HepG2 (cell line): ENCODE data around the gene MMP17. TPM values are rescaled to one million over a fixed set of nuclear protein-coding genes. Genes with fewer than 3 reads are reported as not detected.

Experiments
- BRF2 ChIP-seq: sonication (generic); formaldehyde crosslinking; IDR thresholded peaks from 2 replicates; pipeline ENCODE4 v1.8.1; 2022; ENCODE audit warnings: mild to moderate bottlenecking, missing genetic modification reagents
- CCDC6 ChIP-seq: sonication (generic); formaldehyde crosslinking; IDR thresholded peaks from 2 replicates; pipeline ENCODE4 v1.8.1; 2022; ENCODE audit warnings: mild to moderate bottlenecking, missing genetic modification reagents, moderate library complexity
- FUBP1 ChIP-seq: sonication (generic); formaldehyde crosslinking; IDR thresholded peaks from 2 replicates; pipeline ENCODE4 v1.5.1; 2020; ENCODE audit warnings: missing genetic modification reagents, mild to moderate bottlenecking, borderline replicate concordance
- MBNL3 ChIP-seq: fragments of 250-450 bp; sonication (Bioruptor Pico); conservative IDR thresholded peaks from 2 replicates; pipeline ENCODE4 v1.8.0; 2022; ENCODE audit warnings: mild to moderate bottlenecking, inconsistent platforms
- UBTF ChIP-seq: sonication (generic); formaldehyde crosslinking; IDR thresholded peaks from 2 replicates; pipeline ENCODE4 v1.4.0; 2020; ENCODE audit warnings: mild to moderate bottlenecking, missing genetic modification reagents
- ZNF382 ChIP-seq: sonication (generic); formaldehyde crosslinking; IDR thresholded peaks from 2 replicates; pipeline ENCODE4 v1.5.0; 2020; ENCODE audit warnings: missing genetic modification reagents, mild to moderate bottlenecking, borderline replicate concordance
- ZNF547 ChIP-seq: sonication (generic); formaldehyde crosslinking; IDR thresholded peaks from 2 replicates; pipeline ENCODE4 v1.5.1; 2020; ENCODE audit warnings: mild to moderate bottlenecking, missing genetic modification reagents
- ZNF607 ChIP-seq: sonication (generic); formaldehyde crosslinking; IDR thresholded peaks from 2 replicates; pipeline ENCODE4 v1.5.1; 2020; ENCODE audit warnings: missing genetic modification reagents, mild to moderate bottlenecking, borderline replicate concordance
- ZNF772 ChIP-seq: sonication (generic); formaldehyde crosslinking; IDR thresholded peaks from 2 replicates; pipeline ENCODE4 v1.5.0; 2020; ENCODE audit warnings: mild to moderate bottlenecking, missing genetic modification reagents
- polyA plus RNA-seq, 8 experiments: library from polyadenylated mRNA; depleted of rRNA in 3 of 8; stranded (reverse) in 7 of 8; unstranded in 1 of 8; fragments of >200 nt; fragmentation: Illumina TruSeq in 4 of 8; extraction: Trizol in 4 of 8; gene quantifications; 2 replicates each; pipeline versions ENCODE4 v1.2.1 to v1.2.3, GENCODE V29; 2011 to 2016; ENCODE audit warnings: low read depth in 4 of 8, missing spikeins in 1 of 8, mixed read lengths in 1 of 8; ENCODE audit not compliant: insufficient read depth in 1 of 8
- total RNA-seq, 5 experiments: library from RNA; depleted of rRNA; stranded (reverse); fragments of >200 nt; fragmentation: Illumina TruSeq; extraction: Trizol; gene quantifications; 2 replicates each; pipeline ENCODE4 v1.2.3, GENCODE V29; 2016; ENCODE audit warnings: low read depth in 1 of 5
- TF ChIP-seq, protein P1 (sequence below): sonication (generic); formaldehyde crosslinking; IDR thresholded peaks from 2 replicates; pipeline ENCODE4 v1.4.0; 2020; ENCODE audit warnings: missing genetic modification reagents, borderline replicate concordance
- TF ChIP-seq, protein P2 (sequence below): sonication (generic); formaldehyde crosslinking; IDR thresholded peaks from 2 replicates; pipeline ENCODE4 v1.4.0; 2020; ENCODE audit warnings: missing genetic modification reagents
- TF ChIP-seq, protein P3 (sequence below): sonication (generic); formaldehyde crosslinking; IDR thresholded peaks from 2 replicates; pipeline ENCODE4 v1.8.0; 2022; ENCODE audit warnings: mild to moderate bottlenecking, missing genetic modification reagents, borderline replicate concordance

The MMP17 gene
- total and polyA plus RNA-seq, 2 of the 13 experiments (the other 11 are each of a cell fraction or from before 2014, with no cell fraction given), result 0.55 to 0.80 TPM

GRCh38 chr12:131830335-131830913 is 2.2 kb downstream of the MMP17 start (continued):
- TF ChIP-seq MBNL3 (no peak), ZNF772 (CRISPR knock-in tag) (0 out of 2 replicates have a peak, but pooled peaks have one; percentile 43), ZNF607 (CRISPR knock-in tag) (peak; percentile 67; the same call in 1 of the 2 replicates), BRF2 (CRISPR knock-in tag) (no peak), UBTF (CRISPR knock-in tag) (peak; percentile 85), CCDC6 (CRISPR knock-in tag) (0 out of 2 replicates have a peak, but pooled peaks have one; percentile 43), ZNF547 (CRISPR knock-in tag) (peak; percentile 55; the same call in 1 of the 2 replicates), FUBP1 (CRISPR knock-in tag) (no peak), ZNF382 (CRISPR knock-in tag) (no peak)
- TF ChIP-seq, protein P1, sequence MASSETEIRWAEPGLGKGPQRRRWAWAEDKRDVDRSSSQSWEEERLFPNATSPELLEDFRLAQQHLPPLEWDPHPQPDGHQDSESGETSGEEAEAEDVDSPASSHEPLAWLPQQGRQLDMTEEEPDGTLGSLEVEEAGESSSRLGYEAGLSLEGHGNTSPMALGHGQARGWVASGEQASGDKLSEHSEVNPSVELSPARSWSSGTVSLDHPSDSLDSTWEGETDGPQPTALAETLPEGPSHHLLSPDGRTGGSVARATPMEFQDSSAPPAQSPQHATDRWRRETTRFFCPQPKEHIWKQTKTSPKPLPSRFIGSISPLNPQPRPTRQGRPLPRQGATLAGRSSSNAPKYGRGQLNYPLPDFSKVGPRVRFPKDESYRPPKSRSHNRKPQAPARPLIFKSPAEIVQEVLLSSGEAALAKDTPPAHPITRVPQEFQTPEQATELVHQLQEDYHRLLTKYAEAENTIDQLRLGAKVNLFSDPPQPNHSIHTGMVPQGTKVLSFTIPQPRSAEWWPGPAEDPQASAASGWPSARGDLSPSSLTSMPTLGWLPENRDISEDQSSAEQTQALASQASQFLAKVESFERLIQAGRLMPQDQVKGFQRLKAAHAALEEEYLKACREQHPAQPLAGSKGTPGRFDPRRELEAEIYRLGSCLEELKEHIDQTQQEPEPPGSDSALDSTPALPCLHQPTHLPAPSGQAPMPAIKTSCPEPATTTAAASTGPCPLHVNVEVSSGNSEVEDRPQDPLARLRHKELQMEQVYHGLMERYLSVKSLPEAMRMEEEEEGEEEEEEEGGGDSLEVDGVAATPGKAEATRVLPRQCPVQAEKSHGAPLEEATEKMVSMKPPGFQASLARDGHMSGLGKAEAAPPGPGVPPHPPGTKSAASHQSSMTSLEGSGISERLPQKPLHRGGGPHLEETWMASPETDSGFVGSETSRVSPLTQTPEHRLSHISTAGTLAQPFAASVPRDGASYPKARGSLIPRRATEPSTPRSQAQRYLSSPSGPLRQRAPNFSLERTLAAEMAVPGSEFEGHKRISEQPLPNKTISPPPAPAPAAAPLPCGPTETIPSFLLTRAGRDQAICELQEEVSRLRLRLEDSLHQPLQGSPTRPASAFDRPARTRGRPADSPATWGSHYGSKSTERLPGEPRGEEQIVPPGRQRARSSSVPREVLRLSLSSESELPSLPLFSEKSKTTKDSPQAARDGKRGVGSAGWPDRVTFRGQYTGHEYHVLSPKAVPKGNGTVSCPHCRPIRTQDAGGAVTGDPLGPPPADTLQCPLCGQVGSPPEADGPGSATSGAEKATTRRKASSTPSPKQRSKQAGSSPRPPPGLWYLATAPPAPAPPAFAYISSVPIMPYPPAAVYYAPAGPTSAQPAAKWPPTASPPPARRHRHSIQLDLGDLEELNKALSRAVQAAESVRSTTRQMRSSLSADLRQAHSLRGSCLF, result no peak
- TF ChIP-seq, protein P2, sequence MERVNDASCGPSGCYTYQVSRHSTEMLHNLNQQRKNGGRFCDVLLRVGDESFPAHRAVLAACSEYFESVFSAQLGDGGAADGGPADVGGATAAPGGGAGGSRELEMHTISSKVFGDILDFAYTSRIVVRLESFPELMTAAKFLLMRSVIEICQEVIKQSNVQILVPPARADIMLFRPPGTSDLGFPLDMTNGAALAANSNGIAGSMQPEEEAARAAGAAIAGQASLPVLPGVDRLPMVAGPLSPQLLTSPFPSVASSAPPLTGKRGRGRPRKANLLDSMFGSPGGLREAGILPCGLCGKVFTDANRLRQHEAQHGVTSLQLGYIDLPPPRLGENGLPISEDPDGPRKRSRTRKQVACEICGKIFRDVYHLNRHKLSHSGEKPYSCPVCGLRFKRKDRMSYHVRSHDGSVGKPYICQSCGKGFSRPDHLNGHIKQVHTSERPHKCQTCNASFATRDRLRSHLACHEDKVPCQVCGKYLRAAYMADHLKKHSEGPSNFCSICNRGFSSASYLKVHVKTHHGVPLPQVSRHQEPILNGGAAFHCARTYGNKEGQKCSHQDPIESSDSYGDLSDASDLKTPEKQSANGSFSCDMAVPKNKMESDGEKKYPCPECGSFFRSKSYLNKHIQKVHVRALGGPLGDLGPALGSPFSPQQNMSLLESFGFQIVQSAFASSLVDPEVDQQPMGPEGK (CRISPR knock-in tag), result peak; percentile 73
- TF ChIP-seq, protein P3, sequence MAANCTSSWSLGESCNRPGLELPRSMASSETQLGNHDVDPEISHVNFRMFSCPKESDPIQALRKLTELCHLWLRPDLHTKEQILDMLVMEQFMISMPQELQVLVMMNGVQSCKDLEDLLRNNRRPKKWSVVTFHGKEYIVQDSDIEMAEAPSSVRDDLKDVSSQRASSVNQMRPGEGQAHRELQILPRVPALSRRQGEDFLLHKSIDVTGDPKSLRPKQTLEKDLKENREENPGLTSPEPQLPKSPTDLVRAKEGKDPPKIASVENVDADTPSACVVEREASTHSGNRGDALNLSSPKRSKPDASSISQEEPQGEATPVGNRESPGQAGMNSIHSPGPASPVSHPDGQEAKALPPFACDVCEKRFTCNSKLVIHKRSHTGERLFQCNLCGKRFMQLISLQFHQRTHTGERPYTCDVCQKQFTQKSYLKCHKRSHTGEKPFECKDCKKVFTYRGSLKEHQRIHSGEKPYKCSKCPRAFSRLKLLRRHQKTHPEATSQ (CRISPR knock-in tag), result no peak
